Central memory CD4-positive, alpha-beta T cell (primary cell): ENCODE data around the gene IFI16.
"Not testable (repeated sequence)": the region's sequence is repeated elsewhere in the genome, so short reads cannot be mapped to it uniquely, and the experiment has no call there.

Experiments
- DNase-seq: peaks from one replicate; pipeline ENCODE4 v3.0.0; 2022

Gene IFI16

DNA sequence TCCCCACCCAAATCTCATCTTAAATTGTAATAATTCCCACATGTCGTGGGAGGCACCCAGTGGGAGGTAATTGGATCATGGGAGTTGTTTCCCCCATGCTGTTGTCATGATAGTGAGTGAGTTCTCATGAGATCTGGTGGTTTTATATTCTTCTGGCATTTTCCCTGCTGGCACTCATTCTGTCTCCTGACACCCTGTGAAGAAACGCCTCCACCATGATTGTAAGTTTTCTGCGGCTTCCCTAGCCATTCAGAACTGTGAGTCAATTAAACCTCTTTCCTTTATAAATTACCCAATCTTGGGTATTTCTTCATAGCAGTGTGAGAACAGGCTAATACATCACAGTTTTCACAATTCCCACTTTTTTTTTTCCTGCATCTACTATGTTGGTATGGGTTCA, 93.3 kb downstream of the IFI16 start:
- not testable (repeated sequence) for DNase-seq
